ENCODE results near the gene JADE2.

JADE2 gene

GRCh38 chr5:134620634-134621033, 95.2 kb downstream of the JADE2 start:
- no peak overlapping the region for H3K4me3 ChIP-seq (ENCODE audit: low read depth, low read length)
- TF ChIP-seq CTCF (IDR thresholded peaks at IDR 0.05; ENCODE audit: low read depth, low read length, missing control alignments), result no peak
- DNase-seq (ENCODE audit: low read depth), result no peak

DNA sequence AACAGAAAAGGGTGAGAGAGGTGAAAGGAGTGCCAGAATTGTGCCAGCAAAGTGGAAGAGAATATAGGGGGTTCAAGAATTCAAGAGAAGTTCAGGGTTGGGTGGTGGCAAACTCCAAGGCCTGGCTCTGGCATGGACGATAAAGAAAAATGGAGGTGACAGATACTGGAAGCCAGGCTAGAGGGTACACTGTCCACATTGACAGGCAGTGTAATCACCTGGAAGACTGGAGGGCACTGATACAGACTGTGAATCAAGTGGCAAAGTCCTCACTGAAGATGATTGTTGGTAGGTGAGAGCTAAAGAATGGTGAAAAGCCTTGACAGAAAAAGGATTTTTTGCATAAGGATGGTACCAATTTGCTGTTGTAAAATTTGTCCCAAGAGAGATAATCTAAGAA, 100.1 kb downstream of the JADE2 start:
- no peak for TF ChIP-seq CTCF (IDR thresholded peaks at IDR 0.05; ENCODE audit: low read depth, low read length, missing control alignments)
- no peak for DNase-seq (ENCODE audit: low read depth)
- no peak overlapping the region for H3K4me3 ChIP-seq (ENCODE audit: low read depth, low read length)

- no peak for DNase-seq (ENCODE audit: low read depth)
- TF ChIP-seq CTCF (IDR thresholded peaks at IDR 0.05; ENCODE audit: low read depth, low read length, missing control alignments), result no peak
Observed at GRCh38 chr5:134626369-134627014, 101.0 kb downstream of the JADE2 start.

More at GRCh38 chr5:134626369-134627014, 101.0 kb downstream of the JADE2 start:
- no peak overlapping the region for H3K4me3 ChIP-seq (ENCODE audit: low read depth, low read length)
